DND-41 (cell line): Measurements from ENCODE around the gene NFE2L1.

Experiments used
- ATAC-seq: fragments of 200-7000 bp; cut with Tn5 transposase; 3 replicates; pipeline ENCODE4 v1.9.1; 2021; ENCODE audit warnings: low read depth; ENCODE audit not compliant: insufficient read depth
- DNase-seq: peaks from one replicate; pipeline ENCODE4 v3.0.0-alpha.2; 2020
- H2AFZ ChIP-seq: 2 replicates; pipeline ENCODE4 v1.6.0; 2012; ENCODE audit warnings: low read depth, low read length
- H3K27ac ChIP-seq: 2 replicates; pipeline ENCODE4 v1.5.1; 2012; ENCODE audit warnings: low read length, inconsistent platforms
- H3K27me3 ChIP-seq: fragments of 200-600 bp; sonication (generic); 2 replicates; pipeline ENCODE4 v1.6.0; 2012; ENCODE audit warnings: low read length, mild to moderate bottlenecking, inconsistent platforms; ENCODE audit not compliant: insufficient read depth, poor library complexity
- H3K36me3 ChIP-seq: 2 replicates; pipeline ENCODE4 v1.5.1; 2012; ENCODE audit warnings: low read length, inconsistent platforms; ENCODE audit not compliant: insufficient read depth
- H3K4me1 ChIP-seq: 2 replicates; pipeline ENCODE4 v1.5.1; 2012; ENCODE audit warnings: mild to moderate bottlenecking, low read length; ENCODE audit not compliant: insufficient read depth
- H3K4me2 ChIP-seq: 2 replicates; pipeline ENCODE4 v1.6.0; 2012; ENCODE audit warnings: mild to moderate bottlenecking, moderate library complexity, low read length, inconsistent platforms; ENCODE audit not compliant: insufficient read depth
- H3K4me3 ChIP-seq, 2 experiments: fragments of 200-600 bp in 1 of 2; shearing (Covaris generic) in 1 of 2; 2 replicates each; pipeline ENCODE4 v1.5.1; 2012 to 2016; ENCODE audit warnings: inconsistent platforms in 2 of 2, low read length in 2 of 2, mild to moderate bottlenecking in 2 of 2, low read depth in 1 of 2, moderate library complexity in 1 of 2
- H3K79me2 ChIP-seq: 2 replicates; pipeline ENCODE4 v1.6.0; 2012; ENCODE audit warnings: low read length, inconsistent platforms; ENCODE audit not compliant: insufficient read depth
- H3K9ac ChIP-seq: 2 replicates; pipeline ENCODE4 v1.6.0; 2012; ENCODE audit warnings: low read depth, mild to moderate bottlenecking, inconsistent platforms, low read length, moderate library complexity
- H3K9me3 ChIP-seq: 2 replicates; pipeline ENCODE4 v1.5.1; 2012; ENCODE audit warnings: low read length, moderate library complexity, mild to moderate bottlenecking, inconsistent platforms; ENCODE audit not compliant: insufficient read depth, severe bottlenecking
- H4K20me1 ChIP-seq: 2 replicates; pipeline ENCODE4 v1.6.0; 2012; ENCODE audit warnings: low read length; ENCODE audit not compliant: insufficient read depth
- CTCF ChIP-seq: IDR thresholded peaks from 2 replicates; pipeline ENCODE4 v1.5.1; 2012; ENCODE audit warnings: borderline replicate concordance, low read length, moderate library complexity, mild to moderate bottlenecking; ENCODE audit not compliant: poor library complexity, severe bottlenecking; ENCODE audit errors: extremely low read depth
- EZH2 ChIP-seq: IDR thresholded peaks from 3 replicates; pipeline ENCODE4 v1.6.1; 2012; ENCODE audit warnings: borderline replicate concordance, low read depth, mild to moderate bottlenecking, moderate library complexity, low read length, inconsistent platforms; ENCODE audit not compliant: severe bottlenecking

NFE2L1 gene

GRCh38 chr17:48024149-48025039 lies 23.8 kb upstream of the NFE2L1 start:
- peak overlapping the region; percentile 91 for H3K4me2 ChIP-seq
- no peaks in the 10 kb centered on the region for H3K9me3 ChIP-seq
- H3K9ac ChIP-seq = peak overlapping the region; percentile 9; the same call in 1 of the 2 replicates
- ATAC-seq = no peak
- H2AFZ ChIP-seq = 0 out of 2 replicates have a peak overlapping the region, but pooled peaks have one; percentile 37
- H3K36me3 ChIP-seq = no peaks in the 10 kb centered on the region
- no peak overlapping the region for H3K27ac ChIP-seq
- H3K27me3 ChIP-seq = peaks cover 35% of the 10 kb centered on the region
- peak overlapping the region in 1 of 2 experiments; percentile 51; a peak in 2 of 4 replicates for H3K4me3 ChIP-seq
- no peaks in the 10 kb centered on the region for H3K79me2 ChIP-seq
- no peak for TF ChIP-seq CTCF
- TF ChIP-seq EZH2 = peak; percentile 84
- H4K20me1 ChIP-seq = peaks cover 10% of the 10 kb centered on the region
- peaks cover 30% of the 10 kb centered on the region for H3K4me1 ChIP-seq
- no peak for DNase-seq

GRCh38 chr17:48025040-48025903 lies 22.9 kb upstream of the NFE2L1 start:
- peak overlapping the region; percentile 91 for H3K4me2 ChIP-seq
- H3K27me3 ChIP-seq = peaks cover 34% of the 10 kb centered on the region
- peak overlapping the region; percentile 39; the same call in 1 of the 2 replicates for H3K9ac ChIP-seq
- ATAC-seq = peak; percentile 92
- H3K4me3 ChIP-seq = peak overlapping the region in 1 of 2 experiments; percentile 58; a peak in 3 of 4 replicates
- H3K4me1 ChIP-seq = peaks cover 30% of the 10 kb centered on the region
- peak; percentile 96 for DNase-seq
- no peak for TF ChIP-seq EZH2
- TF ChIP-seq CTCF = peak; percentile 91
- peak overlapping the region; percentile 1; the same call in 1 of the 2 replicates for H3K27ac ChIP-seq
- H3K79me2 ChIP-seq = no peaks in the 10 kb centered on the region
- H2AFZ ChIP-seq = peak overlapping the region; percentile 72
- no peaks in the 10 kb centered on the region for H3K9me3 ChIP-seq
- peaks cover 10% of the 10 kb centered on the region for H4K20me1 ChIP-seq
- H3K36me3 ChIP-seq = no peaks in the 10 kb centered on the region

- peaks cover 36% of the 10 kb centered on the region for H3K27me3 ChIP-seq
Measured at GRCh38 chr17:48025904-48026501, 22.2 kb upstream of the NFE2L1 start.

More at GRCh38 chr17:48025904-48026501, 22.2 kb upstream of the NFE2L1 start:
- peaks cover 30% of the 10 kb centered on the region for H3K4me1 ChIP-seq
- H3K4me3 ChIP-seq = peak overlapping the region in 1 of 2 experiments; percentile 58; a peak in 2 of 4 replicates
- H3K79me2 ChIP-seq = no peaks in the 10 kb centered on the region
- no peaks in the 10 kb centered on the region for H3K9me3 ChIP-seq
- H3K9ac ChIP-seq = peak overlapping the region; percentile 39; the same call in 1 of the 2 replicates
- ATAC-seq (no peak), DNase-seq (no peak)
- peak overlapping the region; percentile 91 for H3K4me2 ChIP-seq
- H3K27ac ChIP-seq = no peak overlapping the region
- no peaks in the 10 kb centered on the region for H3K36me3 ChIP-seq
- H4K20me1 ChIP-seq = peaks cover 10% of the 10 kb centered on the region
- TF ChIP-seq EZH2 (no peak), CTCF (no peak)
- H2AFZ ChIP-seq = peak overlapping the region; percentile 72
